G401 (cell line): ENCODE data around the gene GPRIN3. TPM values are rescaled to one million over a fixed set of nuclear protein-coding genes. Genes with fewer than 3 reads are reported as not detected.

ENCODE experiments used
- DNase-seq: peaks from one replicate; pipeline ENCODE4 v3.0.0-alpha.2; 2015; ENCODE audit warnings: low spot score
- in situ Hi-C: cut with HindIII; loops from 2 replicates; pipeline ENCODE4 v1.10.0; 2016; ENCODE audit warnings: low sequenced_read_pairs, mixed read lengths
- total RNA-seq: library from RNA; depleted of rRNA; stranded (reverse); fragments of >200 nt; shearing (Covaris generic); gene quantifications from 2 replicates; pipeline ENCODE4 v1.2.3, GENCODE V29; 2014; rRNA removed

Gene GPRIN3
- 0.55 and 1.5 TPM in 2 replicates for total RNA-seq

DNA sequence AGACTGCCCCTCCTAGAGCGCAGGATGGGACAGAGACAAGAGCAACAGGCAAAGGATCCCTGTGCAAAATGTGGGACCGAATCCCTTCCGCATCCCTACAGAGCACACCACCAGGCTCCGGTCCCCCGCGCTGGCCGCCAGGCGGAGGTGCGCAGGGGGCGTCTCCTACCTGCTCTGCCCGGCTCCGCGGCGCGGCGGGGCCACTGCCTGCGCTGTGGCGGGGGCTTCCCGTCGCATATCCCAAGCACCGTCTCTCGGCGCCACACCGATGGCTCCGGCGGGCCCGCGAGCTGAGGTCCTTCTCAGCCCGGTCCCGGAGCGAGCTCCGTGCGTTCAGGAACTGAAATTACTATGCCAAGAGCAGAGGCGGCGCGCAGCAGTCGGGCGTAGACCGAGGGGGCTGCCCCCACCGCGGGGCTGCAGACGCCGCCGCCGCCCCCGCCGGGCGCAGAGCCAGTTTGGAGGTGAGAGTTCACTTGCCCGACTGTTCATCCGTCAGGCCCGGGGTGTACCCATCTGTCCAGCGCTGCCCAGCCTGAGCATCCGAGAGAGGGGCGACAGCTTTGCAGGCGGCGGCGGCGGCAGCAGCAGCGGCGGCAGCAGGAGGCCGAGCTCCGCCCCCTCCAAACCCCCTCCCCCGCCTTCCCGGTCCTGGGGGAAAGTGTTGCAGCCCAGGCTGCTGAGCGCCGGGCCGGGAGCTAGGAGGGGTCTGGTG lies at the start of gene GPRIN3:
Gene GPRIN3, minus strand, starts transcription at position 355 of the 715 bp plus-strand sequence. CDS start 57,690 bp downstream, outside the sequence.
- peak; percentile 70 for DNase-seq
- in situ Hi-C loops, result no loop called here

DNA sequence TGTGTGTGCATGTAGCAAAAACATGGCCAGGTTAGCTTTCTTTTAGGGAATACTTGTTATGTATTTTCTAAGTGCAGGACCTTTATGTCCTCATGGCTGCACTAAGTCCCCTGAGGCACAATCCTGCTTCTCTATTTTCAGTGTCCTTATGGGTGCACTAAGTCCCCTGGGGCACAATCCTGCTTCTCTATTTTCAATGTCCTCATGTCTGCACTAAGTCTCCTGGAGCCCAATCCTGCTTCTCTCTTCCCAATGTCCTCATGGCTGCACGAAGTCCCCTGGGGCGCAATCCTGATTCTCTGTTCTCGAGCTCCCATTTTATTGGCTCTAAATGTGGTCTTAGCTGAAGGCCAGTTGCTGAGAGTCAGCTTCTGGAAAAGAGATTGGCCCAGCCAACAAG lies 49.7 kb upstream of the GPRIN3 start:
- DNase-seq, result no peak
- in situ Hi-C loops, result no loop called here

- in situ Hi-C loops, result no loop called here
- no peak for DNase-seq
Observed at GRCh38 chr4:89356086-89356485, 48.5 kb upstream of the GPRIN3 start.

GRCh38 chr4:89353514-89353913 lies 45.9 kb upstream of the GPRIN3 start:
- DNase-seq, result no peak
- in situ Hi-C loops, result no loop called here

- in situ Hi-C loops, result no loop called here
- no peak for DNase-seq
Observed at GRCh38 chr4:89352541-89352940, 44.9 kb upstream of the GPRIN3 start.

DNA sequence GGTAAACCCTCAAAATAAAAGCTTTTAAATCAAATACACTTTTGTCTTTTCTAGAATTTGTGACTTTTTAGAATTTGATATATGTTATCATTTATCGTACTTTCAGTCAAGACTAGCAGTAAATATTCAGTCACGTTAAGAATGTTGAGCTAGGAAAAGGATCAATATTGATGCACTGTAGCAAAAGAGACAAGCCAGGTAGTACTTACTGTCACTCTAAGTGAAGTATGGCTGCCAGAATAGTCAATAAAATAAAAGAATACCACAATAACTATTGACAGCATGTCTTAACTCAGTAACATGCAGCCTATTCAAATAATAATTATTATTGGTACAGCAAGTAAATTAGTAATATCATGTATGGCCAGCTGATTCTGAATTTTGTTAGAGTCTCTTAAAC lies 43.6 kb upstream of the GPRIN3 start:
- in situ Hi-C loops, result no loop called here
- DNase-seq, result no peak

DNA sequence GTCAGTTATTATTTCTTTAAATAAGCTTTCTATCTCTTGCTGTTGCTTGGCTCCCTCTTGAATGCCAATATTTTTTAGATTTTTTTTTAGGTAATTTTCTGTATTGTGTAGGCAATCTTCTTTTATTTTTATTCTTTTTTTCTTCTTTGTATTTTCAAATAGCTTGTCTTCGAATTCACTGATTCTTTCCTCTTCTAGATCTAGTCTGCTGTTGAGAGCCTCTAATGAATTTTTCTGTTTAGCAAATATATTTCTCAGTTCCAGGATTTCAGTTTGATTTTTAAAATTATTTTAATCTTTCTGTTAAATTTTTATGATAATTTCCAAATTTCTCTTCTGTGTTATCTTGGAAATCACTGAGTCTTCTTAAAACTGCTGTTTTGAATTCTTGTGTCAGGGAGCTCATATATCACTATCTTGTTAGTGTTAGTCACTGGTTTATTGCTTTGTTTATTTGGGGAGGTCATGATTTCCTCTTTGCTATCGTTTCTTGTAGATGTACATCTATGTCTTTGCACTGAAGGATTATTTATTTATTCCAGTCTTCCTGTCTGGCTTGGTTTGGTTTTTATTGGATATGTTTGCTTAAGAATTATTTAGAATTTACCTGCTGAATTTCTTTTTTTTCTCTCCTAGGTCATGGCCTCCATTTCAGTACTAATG lies 39.9 kb upstream of the GPRIN3 start:
- in situ Hi-C loops, result no loop called here
- DNase-seq, result no peak

GRCh38 chr4:89344571-89344970 lies 37.0 kb upstream of the GPRIN3 start:
- no peak for DNase-seq
- in situ Hi-C loops, result no loop called here

- in situ Hi-C loops, result no loop called here
- DNase-seq, result no peak
Observed at GRCh38 chr4:89338206-89338605, 30.6 kb upstream of the GPRIN3 start.

- in situ Hi-C loops, result no loop called here
Observed at GRCh38 chr4:89337681-89338080, 30.1 kb upstream of the GPRIN3 start.

DNA sequence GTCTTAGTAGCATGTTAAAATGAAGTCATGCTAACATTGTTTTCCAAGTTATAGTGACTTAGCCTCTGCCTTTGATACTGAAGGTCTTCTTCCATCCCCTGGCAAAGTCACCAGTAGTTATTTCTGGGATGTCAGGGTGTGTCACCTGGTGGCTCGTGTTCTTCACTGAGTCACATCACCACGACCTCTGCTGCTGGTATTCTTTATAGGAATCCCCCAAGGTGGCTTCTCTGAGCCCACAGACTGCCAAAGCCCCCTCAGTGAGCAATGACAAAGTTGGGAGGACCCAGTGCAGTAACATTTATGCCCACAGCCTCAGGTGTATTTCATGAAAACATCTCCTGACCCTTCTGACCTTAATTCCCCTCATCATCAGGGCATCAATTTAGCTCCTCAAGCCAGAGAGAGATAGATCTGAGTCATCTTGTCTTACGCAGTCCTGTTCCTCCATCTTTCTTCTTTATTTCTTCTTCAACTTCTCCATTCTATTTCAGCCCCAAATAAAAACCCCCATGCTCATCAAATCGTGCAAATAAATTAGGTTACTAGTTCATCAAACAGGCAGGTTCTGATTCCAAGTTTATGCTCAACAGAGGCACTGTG lies 29.3 kb upstream of the GPRIN3 start:
- no peak for DNase-seq
- in situ Hi-C loops, result no loop called here

More at GRCh38 chr4:89337681-89338080, 30.1 kb upstream of the GPRIN3 start:
- no peak for DNase-seq

GRCh38 chr4:89334830-89335229 lies 27.2 kb upstream of the GPRIN3 start:
- in situ Hi-C loops, result no loop called here
- DNase-seq, result no peak

GRCh38 chr4:89334311-89334710 lies 26.7 kb upstream of the GPRIN3 start:
- no peak for DNase-seq
- in situ Hi-C loops, result no loop called here

DNA sequence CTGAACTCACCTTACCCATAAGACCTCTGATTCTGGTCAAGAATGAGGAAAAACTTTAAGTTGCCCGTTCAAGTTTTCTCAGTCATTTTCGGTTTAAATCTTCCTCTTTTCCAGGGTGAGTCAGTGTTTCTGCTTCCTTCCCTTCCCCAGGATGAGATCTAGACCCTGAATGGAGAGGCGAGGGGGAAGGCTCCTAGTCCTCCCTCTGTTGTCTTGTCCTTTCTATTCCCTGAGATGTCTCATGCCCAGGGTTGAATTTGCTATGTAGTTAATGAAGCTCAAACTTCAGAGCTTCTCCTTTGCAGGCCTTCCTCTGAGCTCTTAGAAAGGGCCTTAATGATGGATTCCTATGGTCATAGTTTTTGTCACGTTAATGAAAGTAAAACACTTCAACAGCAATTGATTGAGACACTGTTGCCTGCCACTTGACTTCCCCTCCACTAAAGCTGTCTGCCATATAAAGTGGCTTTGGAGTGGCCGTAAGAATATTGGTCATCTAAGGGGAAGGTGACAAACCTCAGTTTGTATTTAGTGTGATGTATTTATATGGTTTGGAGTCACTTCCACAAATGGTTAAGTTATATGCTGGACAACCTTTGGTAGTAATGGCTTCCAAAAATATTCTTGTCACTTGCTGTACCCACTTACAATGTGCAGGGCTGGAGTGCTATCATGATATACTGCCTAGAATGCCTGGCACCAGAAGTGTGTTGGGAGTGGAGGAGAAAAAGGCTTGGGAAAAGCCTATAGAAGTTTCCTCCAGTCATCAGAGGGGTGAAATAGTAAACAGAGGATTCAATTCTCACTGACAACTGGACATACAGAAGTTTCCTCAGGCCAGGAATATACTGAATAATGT lies 24.3 kb upstream of the GPRIN3 start:
- in situ Hi-C loops, result no loop called here
- DNase-seq, result no peak

GRCh38 chr4:89331197-89331596 lies 23.6 kb upstream of the GPRIN3 start:
- in situ Hi-C loops, result no loop called here
- DNase-seq, result no peak

DNA sequence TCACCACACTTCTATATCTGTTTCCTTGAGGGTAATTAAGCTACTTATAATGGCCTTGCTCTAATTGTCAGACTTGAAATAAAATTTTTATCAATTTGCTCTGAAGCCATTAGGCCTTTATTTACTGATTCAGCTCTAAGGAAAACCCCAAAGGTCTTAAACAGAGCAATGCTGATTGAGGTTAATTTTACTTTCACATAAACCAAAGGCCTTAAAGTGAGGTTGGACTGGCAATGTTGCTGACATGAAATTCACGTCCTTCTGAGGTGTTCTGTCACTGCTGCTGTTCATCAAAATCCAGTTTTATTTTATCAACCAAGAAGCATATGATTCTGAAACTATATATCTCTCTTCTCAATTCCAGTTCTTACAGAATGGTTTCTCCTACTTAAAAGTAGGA lies 21.7 kb upstream of the GPRIN3 start:
- no peak for DNase-seq
- in situ Hi-C loops, result no loop called here

DNA sequence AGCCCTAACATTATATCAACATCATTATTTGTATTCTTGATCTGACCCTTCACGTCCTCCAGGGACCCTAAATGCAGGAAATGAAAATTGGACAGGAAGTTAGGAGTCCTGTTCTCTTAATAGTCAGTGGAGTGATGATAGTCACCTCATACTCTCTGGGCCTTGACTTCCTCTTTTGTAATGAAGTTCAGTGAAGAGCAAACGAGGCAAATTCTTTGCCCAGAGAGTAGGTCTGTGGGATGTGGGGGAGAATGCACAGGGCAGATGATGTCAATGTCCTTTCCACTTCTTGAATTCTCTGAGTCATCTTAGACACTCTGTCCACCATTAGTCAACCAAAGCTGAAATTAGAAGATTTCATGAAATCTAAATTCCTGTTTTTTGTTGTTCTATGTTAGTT lies 17.1 kb upstream of the GPRIN3 start:
- in situ Hi-C loops, result no loop called here
- no peak for DNase-seq

DNA sequence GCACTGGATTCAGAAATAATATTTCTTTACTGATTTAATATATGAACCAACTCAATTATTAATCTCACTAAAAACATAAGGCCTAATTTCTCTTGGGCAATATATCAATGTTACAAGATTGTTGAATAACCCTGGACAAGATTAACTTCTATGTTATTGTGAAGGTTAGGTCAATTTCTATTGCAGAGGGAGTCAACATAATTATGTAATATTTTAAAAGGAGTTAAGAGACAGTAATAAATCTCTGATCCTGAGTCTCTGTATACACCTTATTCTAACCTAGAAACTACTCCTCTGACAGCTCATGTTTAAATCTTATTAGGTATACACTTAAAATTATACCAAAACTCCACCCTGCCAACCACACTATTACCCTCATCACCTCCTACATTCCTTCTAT lies 15.1 kb upstream of the GPRIN3 start:
- in situ Hi-C loops, result no loop called here
- no peak for DNase-seq

- in situ Hi-C loops, result no loop called here
- no peak for DNase-seq
Observed at GRCh38 chr4:89319756-89320155, 12.2 kb upstream of the GPRIN3 start.

DNA sequence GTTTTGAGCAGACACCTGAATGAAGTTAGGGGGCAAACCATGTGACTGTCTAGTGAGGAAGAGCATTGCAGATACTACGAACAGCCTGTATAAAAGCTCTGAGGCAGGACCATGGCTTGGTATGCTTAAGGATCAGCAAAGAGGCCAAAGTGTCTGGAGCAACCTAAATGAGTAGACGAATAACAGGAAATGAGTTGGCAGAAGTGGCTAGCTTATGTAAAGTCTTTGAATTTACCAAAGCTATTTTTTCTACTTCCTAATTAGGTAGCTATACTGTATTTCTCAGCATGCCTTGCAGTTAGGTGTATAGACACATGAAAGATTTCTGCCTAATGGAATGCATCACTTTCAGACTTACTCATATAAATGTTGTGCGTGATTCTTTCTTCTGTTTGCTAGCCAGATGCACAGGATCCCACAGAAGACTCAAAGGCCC lies 9.3 kb upstream of the GPRIN3 start:
- in situ Hi-C loops, result no loop called here
- DNase-seq, result no peak
